Measurements from ENCODE around the gene LARGE2.

DNA sequence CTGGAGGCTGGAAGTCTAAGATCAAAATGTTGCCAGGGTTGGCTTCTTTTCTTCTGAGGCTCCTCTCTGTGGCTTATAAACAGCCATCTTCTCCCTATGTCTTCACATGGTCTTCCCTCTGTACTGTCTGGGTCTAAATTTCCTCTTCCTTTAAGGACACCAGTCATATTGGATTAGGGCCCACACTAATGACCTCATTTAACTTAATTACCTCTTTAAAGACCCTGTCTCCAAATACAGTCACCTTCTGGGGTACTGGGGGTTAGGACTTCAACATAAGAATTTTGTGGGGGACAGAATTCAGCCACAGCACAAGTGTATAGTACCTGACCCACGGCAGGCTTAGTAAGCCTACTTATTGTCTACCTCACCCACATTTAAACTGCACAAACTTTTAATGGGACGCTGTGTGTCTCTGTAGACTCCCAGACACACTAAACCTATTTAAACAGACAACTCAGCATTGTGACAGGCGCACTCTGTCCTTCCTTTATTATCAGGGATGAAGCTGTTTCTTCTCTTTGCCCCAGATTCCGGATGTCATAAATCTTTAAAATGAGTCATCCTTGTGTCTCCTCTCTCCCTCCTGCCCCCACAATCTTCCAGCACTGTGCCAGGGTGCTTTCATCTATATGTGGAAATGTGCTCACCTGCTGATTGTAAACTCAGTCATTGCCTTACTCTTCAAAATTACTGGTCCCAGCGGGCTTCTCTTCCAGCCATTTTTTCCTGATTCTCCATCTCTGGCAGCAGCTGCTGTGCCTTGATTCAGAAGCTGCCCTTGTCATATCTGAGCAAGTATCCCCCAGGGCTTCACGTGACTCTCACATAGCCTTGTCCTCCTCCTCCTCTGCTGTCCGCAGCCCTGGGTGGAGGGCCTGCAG, 42.4 kb upstream of the LARGE2 start:
- TF ChIP-seq EZH2 (IDR thresholded peaks at IDR 0.05) (no peak), POLR2AphosphoS5 (IDR thresholded peaks at IDR 0.05; ENCODE audit: borderline replicate concordance, low read depth, low read length) (no peak)
